ENCODE measurements around the gene HS3ST6. TPM values are rescaled to one million over a fixed set of nuclear protein-coding genes. Genes with fewer than 3 reads are reported as not detected.

HS3ST6 gene
- total and polyA plus RNA-seq, 9 of the 15 experiments (the other 6 are each of a cell fraction or from before 2014, with no cell fraction given), result not detected

DNA sequence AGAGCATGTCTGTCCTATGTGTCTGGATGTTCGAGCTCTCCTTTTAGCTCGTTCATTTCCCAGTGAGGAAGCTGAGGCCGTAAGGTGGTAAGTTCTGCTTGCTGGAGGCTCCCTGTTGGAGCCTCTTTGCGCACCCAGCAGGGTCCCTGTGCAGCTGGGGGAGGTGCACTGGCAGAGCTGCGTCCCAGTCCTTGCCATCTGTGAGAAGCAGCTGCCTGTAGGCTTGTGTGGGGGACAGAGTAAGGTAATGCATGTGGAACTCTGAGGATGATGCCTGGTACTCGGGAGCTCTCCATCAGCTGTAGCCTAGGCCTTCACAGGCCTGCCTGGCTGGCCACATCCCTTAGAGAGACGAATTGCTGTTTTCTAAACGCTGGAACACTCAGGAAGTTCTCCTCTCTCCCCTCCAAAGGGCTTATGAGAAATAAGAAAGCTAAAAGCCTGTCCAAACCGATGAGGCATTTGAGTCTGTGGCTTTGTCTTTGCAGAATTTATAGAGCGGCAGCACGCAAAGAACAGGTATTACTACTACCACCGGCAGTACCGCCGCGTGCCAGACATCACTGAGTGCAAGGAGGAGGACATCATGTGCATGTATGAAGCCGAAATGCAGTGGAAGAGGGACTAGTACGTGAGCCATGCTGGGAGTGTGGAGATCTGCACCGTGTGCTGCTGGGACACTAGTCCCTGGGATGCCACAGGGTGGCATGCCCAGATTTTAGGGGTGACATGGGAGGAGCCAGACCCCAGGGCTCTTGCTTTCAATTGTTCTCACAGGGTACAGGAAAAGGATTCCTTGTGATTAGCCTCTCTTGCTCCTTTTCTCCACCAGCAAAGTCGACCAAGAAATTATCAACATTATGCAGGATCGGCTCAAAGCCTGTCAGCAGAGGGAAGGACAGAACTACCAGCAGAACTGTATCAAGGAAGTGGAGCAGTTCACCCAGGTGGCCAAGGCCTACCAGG is 42.7 kb upstream of the HS3ST6 start (continued):
- TF ChIP-seq, protein P1, sequence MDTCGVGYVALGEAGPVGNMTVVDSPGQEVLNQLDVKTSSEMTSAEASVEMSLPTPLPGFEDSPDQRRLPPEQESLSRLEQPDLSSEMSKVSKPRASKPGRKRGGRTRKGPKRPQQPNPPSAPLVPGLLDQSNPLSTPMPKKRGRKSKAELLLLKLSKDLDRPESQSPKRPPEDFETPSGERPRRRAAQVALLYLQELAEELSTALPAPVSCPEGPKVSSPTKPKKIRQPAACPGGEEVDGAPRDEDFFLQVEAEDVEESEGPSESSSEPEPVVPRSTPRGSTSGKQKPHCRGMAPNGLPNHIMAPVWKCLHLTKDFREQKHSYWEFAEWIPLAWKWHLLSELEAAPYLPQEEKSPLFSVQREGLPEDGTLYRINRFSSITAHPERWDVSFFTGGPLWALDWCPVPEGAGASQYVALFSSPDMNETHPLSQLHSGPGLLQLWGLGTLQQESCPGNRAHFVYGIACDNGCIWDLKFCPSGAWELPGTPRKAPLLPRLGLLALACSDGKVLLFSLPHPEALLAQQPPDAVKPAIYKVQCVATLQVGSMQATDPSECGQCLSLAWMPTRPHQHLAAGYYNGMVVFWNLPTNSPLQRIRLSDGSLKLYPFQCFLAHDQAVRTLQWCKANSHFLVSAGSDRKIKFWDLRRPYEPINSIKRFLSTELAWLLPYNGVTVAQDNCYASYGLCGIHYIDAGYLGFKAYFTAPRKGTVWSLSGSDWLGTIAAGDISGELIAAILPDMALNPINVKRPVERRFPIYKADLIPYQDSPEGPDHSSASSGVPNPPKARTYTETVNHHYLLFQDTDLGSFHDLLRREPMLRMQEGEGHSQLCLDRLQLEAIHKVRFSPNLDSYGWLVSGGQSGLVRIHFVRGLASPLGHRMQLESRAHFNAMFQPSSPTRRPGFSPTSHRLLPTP (IDR thresholded peaks at IDR 0.05; ENCODE audit: borderline replicate concordance, extremely low read depth, insufficient read length), result no peak
- TF ChIP-seq SMAD4 (CRISPR knock-in tag; conservative IDR thresholded peaks at IDR 0.05) (no peak), ZNF143 (CRISPR knock-in tag; IDR thresholded peaks at IDR 0.05) (no peak)
- TF ChIP-seq, protein P2, sequence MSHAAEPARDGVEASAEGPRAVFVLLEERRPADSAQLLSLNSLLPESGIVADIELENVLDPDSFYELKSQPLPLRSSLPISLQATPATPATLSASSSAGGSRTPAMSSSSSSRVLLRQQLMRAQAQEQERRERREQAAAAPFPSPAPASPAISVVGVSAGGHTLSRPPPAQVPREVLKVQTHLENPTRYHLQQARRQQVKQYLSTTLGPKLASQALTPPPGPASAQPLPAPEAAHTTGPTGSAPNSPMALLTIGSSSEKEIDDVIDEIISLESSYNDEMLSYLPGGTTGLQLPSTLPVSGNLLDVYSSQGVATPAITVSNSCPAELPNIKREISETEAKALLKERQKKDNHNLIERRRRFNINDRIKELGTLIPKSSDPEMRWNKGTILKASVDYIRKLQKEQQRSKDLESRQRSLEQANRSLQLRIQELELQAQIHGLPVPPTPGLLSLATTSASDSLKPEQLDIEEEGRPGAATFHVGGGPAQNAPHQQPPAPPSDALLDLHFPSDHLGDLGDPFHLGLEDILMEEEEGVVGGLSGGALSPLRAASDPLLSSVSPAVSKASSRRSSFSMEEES (CRISPR knock-in tag; IDR thresholded peaks at IDR 0.05), result no peak
